GM13976 (cell line): ENCODE results near the gene APLF.

Experiments used
- DNase-seq: peaks from one replicate; pipeline ENCODE4 v3.0.0; 2012; ENCODE audit warnings: low spot score
- CTCF ChIP-seq: IDR thresholded peaks from 2 replicates; pipeline ENCODE4 v1.5.1; 2012; ENCODE audit warnings: borderline replicate concordance, mild to moderate bottlenecking; ENCODE audit not compliant: insufficient read depth; ENCODE audit errors: extremely low read depth, missing control alignments, control extremely low read depth
- in situ Hi-C: fragments of 300-500 bp; cut with MboI; formaldehyde crosslinking; loops from one replicate; pipeline ENCODE4 v1.12.0; 2022; ENCODE audit warnings: low sequenced_read_pairs, mixed read lengths, inconsistent platforms; ENCODE audit not compliant: unreplicated experiment

The APLF gene

GRCh38 chr2:68604077-68604476 is 136.7 kb downstream of the APLF start:
- no peak for DNase-seq
- in situ Hi-C loops, result no loop called here
- no peak for TF ChIP-seq CTCF

GRCh38 chr2:68605939-68606338 is 138.6 kb downstream of the APLF start:
- no peak for DNase-seq
- no peak for TF ChIP-seq CTCF
- in situ Hi-C loops, result no loop called here

- no peak for TF ChIP-seq CTCF
- no peak for DNase-seq
- in situ Hi-C loops, result no loop called here
Measured at GRCh38 chr2:68606759-68607158, 139.4 kb downstream of the APLF start.

- TF ChIP-seq CTCF, result no peak
- no peak for DNase-seq
- in situ Hi-C loops, result no loop called here
Measured at GRCh38 chr2:68607837-68608236, 140.5 kb downstream of the APLF start.

GRCh38 chr2:68612765-68613519 is 145.6 kb downstream of the APLF start:
- in situ Hi-C loops, result no loop called here
- DNase-seq, result no peak
- TF ChIP-seq CTCF, result no peak

- in situ Hi-C loops, result no loop called here
- no peak for DNase-seq
- no peak for TF ChIP-seq CTCF
Measured at GRCh38 chr2:68620772-68621171, 153.4 kb downstream of the APLF start.

GRCh38 chr2:68623820-68624219 is 156.4 kb downstream of the APLF start:
- no peak for DNase-seq
- in situ Hi-C loops, result no loop called here
- no peak for TF ChIP-seq CTCF
